ENCODE data around the gene SPATA9.

GRCh38 chr5:95620030-95620869 is 62.5 kb downstream of the SPATA9 start, which contains the start of gene GPR150:
- TF ChIP-seq GATA2 (IDR thresholded peaks at IDR 0.05; ENCODE audit: low read depth, low read length) (no peak), GATA3 (IDR thresholded peaks at IDR 0.05; ENCODE audit: low read depth, low read length) (no peak)

Data from SH-SY5Y (cell line).